ENCODE results near the gene VAC14.
A peak's percentile ranks its signal among the peaks of the same experiment; 100 is the strongest.
"Not testable (repeated sequence)": the region's sequence is repeated elsewhere in the genome, so short reads cannot be mapped to it uniquely, and the experiment has no call there.

The VAC14 gene

GRCh38 chr16:70800781-70801480, at the start of gene VAC14:
TSS of gene VAC14 (minus strand) at chr16:70801158. CDS start at chr16:70800900, 258 bp downstream.
- DNase-seq: peak; percentile 98 to 99

- DNase-seq: not testable (repeated sequence)
Observed at GRCh38 chr16:70823498-70824118, 22.6 kb upstream of the VAC14 start.

GRCh38 chr16:70822734-70823133, 21.8 kb upstream of the VAC14 start:
- DNase-seq: not testable (repeated sequence)

GRCh38 chr16:70818088-70818487, 17.1 kb upstream of the VAC14 start:
- not testable (repeated sequence) for DNase-seq

GRCh38 chr16:70809392-70810060, 8.6 kb upstream of the VAC14 start:
- no peak for DNase-seq

GRCh38 chr16:70808371-70808770, 7.4 kb upstream of the VAC14 start:
- no peak for DNase-seq

- DNase-seq: no peak
Observed at GRCh38 chr16:70805787-70806186, 4.8 kb upstream of the VAC14 start.

GRCh38 chr16:70805380-70805779, 4.4 kb upstream of the VAC14 start:
- no peak for DNase-seq

GRCh38 chr16:70804734-70805169, 3.8 kb upstream of the VAC14 start:
- DNase-seq: no peak

- DNase-seq: no peak
Observed at GRCh38 chr16:70804153-70804733, 3.3 kb upstream of the VAC14 start.

GRCh38 chr16:70803319-70803718, 2.4 kb upstream of the VAC14 start:
- DNase-seq: no peak

- DNase-seq: no peak
Observed at GRCh38 chr16:70801611-70802010, 653 bp upstream of the VAC14 start.

GRCh38 chr16:70800311-70800710, 647 bp downstream of the VAC14 start:
- peak in 1 of 2 experiments; percentile 38 for DNase-seq

- no peak for DNase-seq
Observed at GRCh38 chr16:70796301-70796700, 4.7 kb downstream of the VAC14 start.

- DNase-seq: no peak
Observed at GRCh38 chr16:70795296-70795912, 5.6 kb downstream of the VAC14 start.

GRCh38 chr16:70793851-70794502, 7.0 kb downstream of the VAC14 start:
- DNase-seq: no peak

GRCh38 chr16:70790815-70791214, 10.1 kb downstream of the VAC14 start:
- DNase-seq: no peak

- DNase-seq: no peak
Observed at GRCh38 chr16:70789595-70790447, 11.1 kb downstream of the VAC14 start.

GRCh38 chr16:70788668-70789594, 12.0 kb downstream of the VAC14 start:
- DNase-seq: no peak

GRCh38 chr16:70786020-70786755, 14.8 kb downstream of the VAC14 start:
- no peak for DNase-seq
